IMR-90 (cell line): ENCODE data around the gene LAPTM5. TPM values are rescaled to one million over a fixed set of nuclear protein-coding genes. Genes with fewer than 3 reads are reported as not detected.

Experiments
- ATAC-seq: fragments of 200-7000 bp; cut with Tn5 transposase; 2 replicates; pipeline ENCODE4 v1.9.1; 2020; ENCODE audit warnings: low read depth, mild to moderate bottlenecking, moderate library complexity
- BruUV-seq: library from RNA; stranded (reverse); fragments of 400-500 nt; replicated peaks from 2 replicates; lab custom pipeline; 2021; lab: Mats Ljungman, UMichigan
- CTCF ChIA-PET: fragments of 300-600 bp; formaldehyde crosslinking; extraction: SDS; loops from one replicate; lab custom pipeline; 2021; ENCODE audit warnings: antibody characterized with exemption; lab: Yijun Ruan, JAX
- POLR2A ChIA-PET: fragments of 300-600 bp; sonication (Branson Sonifier 250); formaldehyde crosslinking; loops from one replicate; lab custom pipeline; 2022; ENCODE audit warnings: antibody characterized with exemption; ENCODE audit not compliant: unreplicated experiment; lab: Charles Lee
- DNase-seq: peaks from one replicate; pipeline ENCODE4 v3.0.0; 2013
- H2AFZ ChIP-seq: replicated peaks from 2 replicates; pipeline ENCODE3; 2013; ENCODE audit warnings: low read length, mild to moderate bottlenecking; ENCODE audit not compliant: poor library complexity
- H2AK5ac ChIP-seq: 2 replicates; pipeline ENCODE4 v1.6.1; 2013; ENCODE audit warnings: low read depth, low read length, inconsistent platforms
- H2AK9ac ChIP-seq: replicated peaks from 2 replicates; pipeline ENCODE3; 2013; ENCODE audit warnings: mild to moderate bottlenecking, low read depth, low read length, moderate library complexity; ENCODE audit not compliant: poor library complexity
- H2BK120ac ChIP-seq: 2 replicates; pipeline ENCODE4 v1.6.1; 2013; ENCODE audit warnings: low read depth, low read length, inconsistent platforms
- H2BK15ac ChIP-seq: 3 replicates; pipeline ENCODE4 v1.6.1; 2013; ENCODE audit warnings: low read depth, low read length, inconsistent platforms
- H2BK20ac ChIP-seq: 2 replicates; pipeline ENCODE4 v1.6.1; 2013; ENCODE audit warnings: low read depth, mild to moderate bottlenecking, inconsistent platforms, low read length, moderate library complexity
- H2BK5ac ChIP-seq: 2 replicates; pipeline ENCODE4 v1.6.1; 2013; ENCODE audit warnings: mild to moderate bottlenecking, low read depth, low read length, inconsistent platforms; ENCODE audit not compliant: poor library complexity, severe bottlenecking
- H3K14ac ChIP-seq: replicated peaks from 2 replicates; pipeline ENCODE4 v1.6.1; 2013; ENCODE audit warnings: low read depth, low read length, inconsistent platforms
- H3K18ac ChIP-seq: 2 replicates; pipeline ENCODE4 v1.6.1; 2013; ENCODE audit warnings: low read depth, low read length, control low read depth
- H3K23ac ChIP-seq: 2 replicates; pipeline ENCODE4 v1.6.1; 2013; ENCODE audit warnings: low read depth, low read length, inconsistent platforms
- H3K27ac ChIP-seq: 2 replicates; pipeline ENCODE4 v1.5.1; 2013; ENCODE audit warnings: mild to moderate bottlenecking, control low read depth, low read length; ENCODE audit not compliant: insufficient read depth
- H3K27me3 ChIP-seq: 2 replicates; pipeline ENCODE4 v1.6.1; 2013; ENCODE audit warnings: low read length; ENCODE audit not compliant: control insufficient read depth, insufficient read depth
- H3K36me3 ChIP-seq: 2 replicates; pipeline ENCODE4 v1.6.1; 2013; ENCODE audit warnings: low read length, mixed read lengths; ENCODE audit not compliant: control insufficient read depth, insufficient read depth
- H3K4ac ChIP-seq: 2 replicates; pipeline ENCODE4 v1.6.1; 2013; ENCODE audit warnings: low read depth, low read length, inconsistent platforms
- H3K4me1 ChIP-seq: 2 replicates; pipeline ENCODE4 v1.6.1; 2013; ENCODE audit warnings: low read length, mixed read lengths; ENCODE audit not compliant: control insufficient read depth, insufficient read depth
- H3K4me2 ChIP-seq: 2 replicates; pipeline ENCODE4 v1.6.1; 2013; ENCODE audit warnings: low read depth, mild to moderate bottlenecking, control low read depth, low read length, moderate library complexity
- H3K4me3 ChIP-seq: 2 replicates; pipeline ENCODE4 v1.5.1; 2013; ENCODE audit warnings: low read depth, mild to moderate bottlenecking, control low read depth, low read length, moderate library complexity; ENCODE audit not compliant: insufficient read depth
- H3K56ac ChIP-seq: 2 replicates; pipeline ENCODE4 v1.6.1; 2013; ENCODE audit warnings: low read length, inconsistent platforms; ENCODE audit not compliant: insufficient read depth; ENCODE audit errors: extremely low read depth
- H3K79me1 ChIP-seq, 2 experiments: 2 replicates each; pipeline ENCODE4 v1.6.1; 2013; ENCODE audit warnings: low read length in 2 of 2, inconsistent platforms in 1 of 2, low read depth in 1 of 2
- H3K9ac ChIP-seq: 2 replicates; pipeline ENCODE4 v1.6.1; 2013; ENCODE audit warnings: low read depth, low read length, control low read depth
- H3K9me1 ChIP-seq: 2 replicates; pipeline ENCODE4 v1.6.1; 2013; ENCODE audit warnings: low read length, inconsistent platforms; ENCODE audit not compliant: insufficient read depth
- H3K9me3 ChIP-seq: 2 replicates; pipeline ENCODE4 v1.6.1; 2013; ENCODE audit warnings: low read length; ENCODE audit not compliant: control insufficient read depth, insufficient read depth
- H4K20me1 ChIP-seq: 2 replicates; pipeline ENCODE4 v1.6.1; 2013; ENCODE audit warnings: low read length, inconsistent platforms; ENCODE audit not compliant: insufficient read depth
- H4K5ac ChIP-seq: 2 replicates; pipeline ENCODE4 v1.6.1; 2013; ENCODE audit warnings: mild to moderate bottlenecking, low read depth, low read length, control low read depth
- H4K8ac ChIP-seq, 2 experiments: 2 replicates each; pipeline ENCODE4 v1.6.1; 2013; ENCODE audit warnings: low read depth in 2 of 2, low read length in 2 of 2, control low read depth in 1 of 2, inconsistent platforms in 1 of 2
- H4K91ac ChIP-seq: 2 replicates; pipeline ENCODE4 v1.6.1; 2013; ENCODE audit warnings: low read depth, low read length, inconsistent platforms; ENCODE audit not compliant: insufficient read depth
- BHLHE40 ChIP-seq: fragments of 150-350 bp; IDR thresholded peaks from 2 replicates; pipeline ENCODE4 v1.6.1; 2016; ENCODE audit warnings: mild to moderate bottlenecking, low read depth, low read length
- CTCF ChIP-seq: conservative IDR thresholded peaks from 2 replicates; pipeline ENCODE4 v1.5.1; 2012; ENCODE audit warnings: mild to moderate bottlenecking, low read depth, low read length, improper control_type of control experiment
- FOS ChIP-seq: fragments of 150-350 bp; IDR thresholded peaks from 2 replicates; pipeline ENCODE4 v1.6.1; 2016; ENCODE audit warnings: low read depth, low read length
- MAFK ChIP-seq: IDR thresholded peaks from 2 replicates; pipeline ENCODE4 v1.6.1; 2012; ENCODE audit warnings: low read depth, low read length, improper control_type of control experiment
- MAZ ChIP-seq: IDR thresholded peaks from 2 replicates; pipeline ENCODE4 v1.6.1; 2012; ENCODE audit warnings: low read depth, mild to moderate bottlenecking, low read length, improper control_type of control experiment, moderate library complexity, borderline replicate concordance
- MXI1 ChIP-seq: IDR thresholded peaks from 2 replicates; pipeline ENCODE4 v1.6.1; 2012; ENCODE audit warnings: low read depth, mild to moderate bottlenecking, low read length, moderate library complexity, borderline replicate concordance
- NFE2L2 ChIP-seq: fragments of 150-350 bp; IDR thresholded peaks from 2 replicates; pipeline ENCODE4 v1.6.1; 2016; ENCODE audit warnings: low read depth, mild to moderate bottlenecking, low read length
- POLR2A ChIP-seq: IDR thresholded peaks from 2 replicates; pipeline ENCODE4 v1.6.1; 2012; ENCODE audit warnings: mild to moderate bottlenecking, low read depth, low read length
- RAD21 ChIP-seq: IDR thresholded peaks from 2 replicates; pipeline ENCODE4 v1.6.1; 2012; ENCODE audit warnings: low read length, improper control_type of control experiment
- RCOR1 ChIP-seq: IDR thresholded peaks from 2 replicates; pipeline ENCODE4 v1.6.1; 2012; ENCODE audit warnings: mild to moderate bottlenecking, low read length, improper control_type of control experiment; ENCODE audit not compliant: insufficient replicate concordance
- SMC3 ChIP-seq: fragments of 150-350 bp; IDR thresholded peaks from 2 replicates; pipeline ENCODE4 v1.6.1; 2016; ENCODE audit warnings: low read depth, mild to moderate bottlenecking, antibody characterized with exemption, low read length, moderate library complexity
- WGBS, 2 experiments: methylation state at CpG; one replicate each; pipeline versions ENCODE4 v1.1.5 to v1.1.7; 2013; ENCODE audit warnings: missing lambda C conversion rate in 2 of 2; ENCODE audit not compliant: insufficient read length in 1 of 2; ENCODE audit errors: extremely low coverage in 2 of 2; 5-methylcytosine and 5-hydroxymethylcytosine counted together
- dilution Hi-C: fragments of 300-500 bp; cut with HindIII; formaldehyde crosslinking; loops from one replicate; pipeline ENCODE4 v1.14.3; 2018; ENCODE audit warnings: low sequenced_read_pairs; ENCODE audit not compliant: unreplicated experiment
- in situ Hi-C: fragments of 300-500 bp; cut with MboI; formaldehyde crosslinking; loops from 3 replicates; pipeline ENCODE4 v1.14.3; 2019; ENCODE audit warnings: low sequenced_read_pairs, inconsistent platforms, mixed read lengths
- intact Hi-C: fragments of 100-400 bp; cut with micrococcal nuclease; formaldehyde crosslinking; loops from 2 replicates; pipeline ENCODE4 v1.10.0; 2022
- polyA plus RNA-seq, 3 experiments: library from polyadenylated mRNA; depleted of rRNA; stranded (reverse); fragments of >200 nt; gene quantifications; 2 replicates each; pipeline ENCODE4 v1.2.3, GENCODE V29; 2012; ENCODE audit warnings: low replicate concordance in 1 of 3
- total RNA-seq: library from RNA; depleted of rRNA; stranded (reverse); fragments of >200 nt; gene quantifications from 2 replicates; pipeline ENCODE4 v1.2.3, GENCODE V29; 2012
- TF ChIP-seq, protein P1 (sequence below): fragments of 150-350 bp; IDR thresholded peaks from 2 replicates; pipeline ENCODE4 v1.6.1; 2016; ENCODE audit warnings: low read depth, mild to moderate bottlenecking, low read length, moderate library complexity, borderline replicate concordance

The LAPTM5 gene
- total and polyA plus RNA-seq, 2 of the 4 experiments (the other 2 are of a cell fraction): 0.09 TPM; not detected in 1

- Histone ChIP-seq H2AK9ac (peak overlapping the region; percentile 21), H2BK15ac (0 out of 3 replicates have a peak overlapping the region, but pooled peaks have one; percentile 47), H3K4me3 (no peak overlapping the region), H3K27me3 (no peaks in the 10 kb centered on the region), H3K4me1 (peaks cover 9% of the 10 kb centered on the region; the same call in 1 of the 2 replicates), H2BK120ac (peak overlapping the region; percentile 76), H3K79me1 (no peaks in the 10 kb centered on the region), H3K9me1 (peaks cover 12% of the 10 kb centered on the region; the same call in 1 of the 2 replicates), H2BK20ac (peak overlapping the region; percentile 50; the same call in 1 of the 2 replicates), H3K56ac (no peak overlapping the region), H4K5ac (no peak overlapping the region), H4K20me1 (no peaks in the 10 kb centered on the region), H3K23ac (no peak overlapping the region), H3K9me3 (no peaks in the 10 kb centered on the region), H2AFZ (peak overlapping the region; percentile 77), H3K4ac (peak overlapping the region; percentile 67), H3K18ac (no peak overlapping the region), H3K27ac (no peak overlapping the region), H4K91ac (peak overlapping the region; percentile 45; the same call in 1 of the 2 replicates), H3K14ac (0 out of 2 replicates have a peak overlapping the region, but pooled peaks have one; percentile 60), H3K9ac (0 out of 2 replicates have a peak overlapping the region, but pooled peaks have one; percentile 22), H3K36me3 (no peaks in the 10 kb centered on the region), H2BK5ac (no peak overlapping the region), H4K8ac (peak overlapping the region in 1 of 2 experiments; percentile 62; a peak in 1 of 4 replicates), H3K4me2 (peak overlapping the region; percentile 23; the same call in 1 of the 2 replicates), H2AK5ac (no peak overlapping the region; the same call in 1 of the 2 replicates)
- WGBS, 2 experiments: 1% methylated on average over 14 of the region's 19 CpGs; no CpG with 5 or more reads in 1 of the 2 experiments
- DNase-seq: peak; percentile 48
- TF ChIP-seq RCOR1 (no peak), FOS (no peak), POLR2A (peak; percentile 45; the same call in 1 of the 2 replicates), SMC3 (peak; percentile 99), MXI1 (no peak), BHLHE40 (no peak), RAD21 (peak; percentile 98), NFE2L2 (no peak), MAZ (peak; percentile 36; the same call in 1 of the 2 replicates), CTCF (peak; percentile 96), MAFK (no peak)
- TF ChIP-seq, protein P1, sequence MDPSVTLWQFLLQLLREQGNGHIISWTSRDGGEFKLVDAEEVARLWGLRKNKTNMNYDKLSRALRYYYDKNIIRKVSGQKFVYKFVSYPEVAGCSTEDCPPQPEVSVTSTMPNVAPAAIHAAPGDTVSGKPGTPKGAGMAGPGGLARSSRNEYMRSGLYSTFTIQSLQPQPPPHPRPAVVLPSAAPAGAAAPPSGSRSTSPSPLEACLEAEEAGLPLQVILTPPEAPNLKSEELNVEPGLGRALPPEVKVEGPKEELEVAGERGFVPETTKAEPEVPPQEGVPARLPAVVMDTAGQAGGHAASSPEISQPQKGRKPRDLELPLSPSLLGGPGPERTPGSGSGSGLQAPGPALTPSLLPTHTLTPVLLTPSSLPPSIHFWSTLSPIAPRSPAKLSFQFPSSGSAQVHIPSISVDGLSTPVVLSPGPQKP: no peak
- peak; percentile 91 for ATAC-seq
- dilution Hi-C loops (loop anchor here (25.0 kb wide), 1 partner anchor 111 kb away; the partner anchor contains the start of gene SDC3), intact Hi-C loops (loop anchor here (1.0 to 10.0 kb wide), 2 partner anchors 110 to 533 kb away; no protein-coding TSS in a partner anchor), in situ Hi-C loops (loop anchor here (5.0 kb wide), 1 partner anchor 111 kb away; no protein-coding TSS in a partner anchor)
- ChIA-PET POLR2A (no interaction called here), CTCF (interaction anchor here (0.7 to 5.8 kb wide), 26 partner anchors 9 to 132 kb away, joined by 3 to 122 read pairs (median 5); partner anchors contain the start of gene SDC3)
- no TSS peak for BruUV-seq
Measured at GRCh38 chr1:30801771-30802198, 44.2 kb upstream of the LAPTM5 start.
